ENCODE results near the gene KXD1. TPM values are rescaled to one million over a fixed set of nuclear protein-coding genes. Genes with fewer than 3 reads are reported as not detected.
A peak's percentile ranks its signal among the peaks of the same experiment; 100 is the strongest.

KXD1 gene
- total and polyA plus RNA-seq, 2 experiments from 2014 or later, result 110 to 129 TPM

GRCh38 chr19:18541258-18541991 lies 16.2 kb upstream of the KXD1 start:
- Histone ChIP-seq H3K79me2 (ENCODE audit: insufficient read depth) (peaks cover 33% of the 10 kb centered on the region), H3K9ac (peak overlapping the region; percentile 88), H3K27ac (peak overlapping the region; percentile 58), H4K20me1 (ENCODE audit: insufficient read depth) (no peaks in the 10 kb centered on the region), H3K4me2 (ENCODE audit: unreplicated experiment) (peak overlapping the region; percentile 83), H3K9me3 (ENCODE audit: low read depth) (no peaks in the 10 kb centered on the region), H2AFZ (no peak overlapping the region), H3K9me2 (ENCODE audit: insufficient read depth) (no peaks in the 10 kb centered on the region), H3F3A (ENCODE audit: insufficient read depth) (0 out of 2 replicates have a peak, but pooled peaks cover 8% of the 10 kb centered on the region), H3K27me3 (replicated peaks; ENCODE audit: insufficient read depth) (no peaks in the 10 kb centered on the region), H3K36me3 (ENCODE audit: low read depth) (no peaks in the 10 kb centered on the region; the same call in 1 of the 2 replicates), H3K4me1 (ENCODE audit: insufficient read depth) (peaks cover 16% of the 10 kb centered on the region), H3K4me3 (peak overlapping the region; percentile 75; the same call in 1 of the 2 replicates)
- DNase-seq, result peak; percentile 86
- WGBS, 2 experiments (ENCODE audit: low coverage in 1 of 2, low lambda C conversion rate in 2 of 2, missing lambda C conversion rate in 2 of 2), result 66 to 67% methylated on average over 21 of the region's 21 CpGs
- no peak for TF ChIP-seq EZH2phosphoT487 (IDR thresholded peaks at IDR 0.05; ENCODE audit: insufficient read depth, low read depth)
- TF ChIP-seq EZH2 (IDR thresholded peaks at IDR 0.05; ENCODE audit: insufficient read depth, poor library complexity, severe bottlenecking), result no peak
- in situ Hi-C loops (cut with MboI), result no loop called here

GRCh38 chr19:18541992-18542940 lies 15.4 kb upstream of the KXD1 start:
- Histone ChIP-seq H3K4me2 (ENCODE audit: unreplicated experiment) (peak overlapping the region; percentile 83), H3K27me3 (replicated peaks; ENCODE audit: insufficient read depth) (no peaks in the 10 kb centered on the region), H3K79me2 (ENCODE audit: insufficient read depth) (peaks cover 33% of the 10 kb centered on the region), H3K9me3 (ENCODE audit: low read depth) (no peaks in the 10 kb centered on the region), H4K20me1 (ENCODE audit: insufficient read depth) (no peaks in the 10 kb centered on the region), H3K4me1 (ENCODE audit: insufficient read depth) (peaks cover 16% of the 10 kb centered on the region), H3K36me3 (ENCODE audit: low read depth) (no peaks in the 10 kb centered on the region; the same call in 1 of the 2 replicates), H2AFZ (peak overlapping the region; percentile 48), H3K9ac (peak overlapping the region; percentile 88), H3F3A (ENCODE audit: insufficient read depth) (0 out of 2 replicates have a peak, but pooled peaks cover 8% of the 10 kb centered on the region), H3K27ac (peak overlapping the region; percentile 58), H3K9me2 (ENCODE audit: insufficient read depth) (no peaks in the 10 kb centered on the region), H3K4me3 (peak overlapping the region; percentile 75)
- WGBS, 2 experiments (ENCODE audit: low coverage in 1 of 2, low lambda C conversion rate in 2 of 2, missing lambda C conversion rate in 2 of 2), result 19 to 30% methylated on average over 7 to 11 of the region's 11 CpGs
- peak; percentile 58 for DNase-seq
- TF ChIP-seq EZH2phosphoT487 (IDR thresholded peaks at IDR 0.05; ENCODE audit: insufficient read depth, low read depth), result no peak
- TF ChIP-seq EZH2 (IDR thresholded peaks at IDR 0.05; ENCODE audit: insufficient read depth, poor library complexity, severe bottlenecking), result no peak
- in situ Hi-C loops (cut with MboI), result no loop called here

DNA sequence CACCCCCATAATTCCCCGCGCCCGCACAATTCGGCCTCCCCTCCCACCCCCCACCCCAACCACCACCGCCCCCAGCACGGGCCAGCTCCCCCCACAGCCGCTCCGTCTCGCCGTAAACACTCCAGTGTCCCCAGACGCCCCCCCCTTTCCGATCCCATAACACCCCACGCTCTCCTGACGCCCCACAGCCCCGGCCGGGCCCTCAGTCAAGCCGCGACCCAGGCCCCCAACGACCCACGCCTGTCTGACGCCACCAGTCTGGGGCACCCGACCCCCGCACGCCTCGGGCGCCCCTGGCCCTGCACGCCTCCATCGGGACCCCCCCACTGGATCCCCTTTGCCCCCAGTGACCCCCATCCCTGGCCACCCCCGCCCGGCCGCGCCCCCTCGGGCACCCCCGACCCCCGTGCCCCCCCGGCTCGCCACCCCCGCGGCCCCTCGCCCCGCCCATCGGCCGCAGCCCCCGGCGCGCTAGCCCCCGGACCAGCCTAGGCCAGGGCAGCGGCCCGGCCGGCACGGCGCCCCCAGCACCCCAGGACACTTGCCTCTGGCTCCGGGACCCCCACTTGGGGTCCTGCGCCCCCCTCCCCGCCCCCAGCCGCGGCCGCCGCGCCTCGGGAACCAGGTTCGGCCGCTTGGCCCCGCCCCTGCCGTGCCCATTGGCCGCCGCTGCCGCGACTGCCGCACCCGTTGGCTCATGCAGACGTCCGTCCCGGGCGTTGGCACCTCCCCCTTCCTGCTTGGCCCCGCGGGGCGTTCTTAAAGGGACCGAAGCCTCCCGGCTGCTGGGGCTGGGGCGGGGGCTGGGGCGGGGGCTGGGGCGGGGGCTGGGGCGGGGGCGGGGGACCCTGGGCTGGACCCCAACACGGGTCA lies 14.5 kb upstream of the KXD1 start, which contains the start of gene FKBP8:
FKBP8 (minus strand) TSS at position 633 of the 873 bp plus-strand sequence. CDS start 1,603 bp downstream, outside the sequence.
- DNase-seq, result peak; percentile 96

More for the DNA sequence above, 14.5 kb upstream of the KXD1 start, which contains the start of gene FKBP8:
- no peaks in the 10 kb centered on the region for H4K20me1 ChIP-seq (ENCODE audit: insufficient read depth)
- TF ChIP-seq EZH2phosphoT487 (IDR thresholded peaks at IDR 0.05; ENCODE audit: insufficient read depth, low read depth), result no peak
- no peak for TF ChIP-seq EZH2 (IDR thresholded peaks at IDR 0.05; ENCODE audit: insufficient read depth, poor library complexity, severe bottlenecking)
- peak within 1 kb of the TSS; percentile 83 for H3K4me2 ChIP-seq (ENCODE audit: unreplicated experiment)
- peak within 1 kb of the TSS; percentile 61 for H3K27ac ChIP-seq
- 0 to 2% methylated on average over 15 to 58 of the region's 86 CpGs for WGBS, 2 experiments (ENCODE audit: low coverage in 1 of 2, low lambda C conversion rate in 2 of 2, missing lambda C conversion rate in 2 of 2)
- no peaks in the 10 kb centered on the region for H3K9me3 ChIP-seq (ENCODE audit: low read depth)
- H2AFZ ChIP-seq, result peak within 1 kb of the TSS; percentile 86
- peaks cover 33% of the 10 kb centered on the region for H3K79me2 ChIP-seq (ENCODE audit: insufficient read depth)
- H3K27me3 ChIP-seq (replicated peaks; ENCODE audit: insufficient read depth), result no peaks in the 10 kb centered on the region
- H3K9ac ChIP-seq, result peak within 1 kb of the TSS; percentile 88
- H3K36me3 ChIP-seq (ENCODE audit: low read depth), result no peaks in the 10 kb centered on the region; the same call in 1 of the 2 replicates
- H3K4me3 ChIP-seq, result peak within 1 kb of the TSS; percentile 75
- H3K9me2 ChIP-seq (ENCODE audit: insufficient read depth), result no peaks in the 10 kb centered on the region
- H3F3A ChIP-seq (ENCODE audit: insufficient read depth), result 0 out of 2 replicates have a peak, but pooled peaks cover 8% of the 10 kb centered on the region
- H3K4me1 ChIP-seq (ENCODE audit: insufficient read depth), result peaks cover 16% of the 10 kb centered on the region
- in situ Hi-C loops (cut with MboI), result no loop called here
